Panc1 (cell line): ENCODE measurements around the gene FAM193A. TPM values are rescaled to one million over a fixed set of nuclear protein-coding genes. Genes with fewer than 3 reads are reported as not detected.
"Not testable (repeated sequence)": the region's sequence is repeated elsewhere in the genome, so short reads cannot be mapped to it uniquely, and the experiment has no call there.

ENCODE experiments used
- ATAC-seq: fragments of 200-7000 bp; cut with Tn5 transposase; 2 replicates; pipeline ENCODE4 v1.9.1; 2020; ENCODE audit warnings: mild to moderate bottlenecking, moderate library complexity
- BruUV-seq: library from RNA; stranded (reverse); fragments of 400-500 nt; replicated peaks from 2 replicates; lab custom pipeline; 2021; lab: Mats Ljungman, UMichigan
- CTCF ChIA-PET: fragments of 300-600 bp; sonication (Branson Sonifier 250); formaldehyde crosslinking; loops from one replicate; lab custom pipeline; 2022; ENCODE audit warnings: antibody characterized with exemption; lab: Charles Lee
- POLR2A ChIA-PET: fragments of 300-600 bp; sonication (Branson Sonifier 250); formaldehyde crosslinking; loops from one replicate; lab custom pipeline; 2022; ENCODE audit warnings: antibody characterized with exemption; lab: Charles Lee
- DNase-seq: peaks from one replicate; pipeline ENCODE4 v3.0.0-alpha.2; 2010; ENCODE audit warnings: low read depth, low spot score
- H3K27ac ChIP-seq: 2 replicates; pipeline ENCODE4 v1.5.1; 2011; ENCODE audit warnings: mild to moderate bottlenecking, low read length, inconsistent platforms
- H3K27me3 ChIP-seq: fragments of 200-500 bp; sonication (Bioruptor generic); 2 replicates; pipeline ENCODE4 v1.6.0; 2014; ENCODE audit warnings: low read length, inconsistent platforms; ENCODE audit not compliant: control insufficient read depth, insufficient read depth
- H3K36me3 ChIP-seq: fragments of 200-500 bp; sonication (Bioruptor generic); 2 replicates; pipeline ENCODE4 v1.5.1; 2014; ENCODE audit warnings: inconsistent platforms, mild to moderate bottlenecking, low read length, moderate library complexity; ENCODE audit not compliant: control insufficient read depth, insufficient read depth
- H3K4me1 ChIP-seq: 2 replicates; pipeline ENCODE4 v1.5.1; 2011; ENCODE audit warnings: inconsistent platforms, mild to moderate bottlenecking, low read length, moderate library complexity; ENCODE audit not compliant: control insufficient read depth, insufficient read depth
- H3K4me3 ChIP-seq, 2 experiments: 2 replicates each; pipeline ENCODE4 v1.5.1; 2011 to 2012; ENCODE audit warnings: low read depth in 2 of 2, low read length in 2 of 2, mild to moderate bottlenecking in 2 of 2, inconsistent platforms in 1 of 2, moderate library complexity in 1 of 2
- H3K9me3 ChIP-seq: fragments of 200-500 bp; sonication (Bioruptor generic); 2 replicates; pipeline ENCODE4 v1.5.1; 2014; ENCODE audit warnings: low read depth, mild to moderate bottlenecking, inconsistent platforms, low read length, moderate library complexity; ENCODE audit not compliant: control insufficient read depth, insufficient read depth
- POLR2AphosphoS5 ChIP-seq: IDR thresholded peaks from 2 replicates; pipeline ENCODE4 v1.6.1; 2012; ENCODE audit warnings: mild to moderate bottlenecking, low read depth, low read length, moderate library complexity
- SIN3A ChIP-seq: IDR thresholded peaks from 2 replicates; pipeline ENCODE4 v1.6.1; 2012; ENCODE audit warnings: low read depth, mild to moderate bottlenecking, low read length, moderate library complexity, borderline replicate concordance; ENCODE audit not compliant: insufficient read depth
- TCF7L2 ChIP-seq: IDR thresholded peaks from 2 replicates; pipeline ENCODE4 v1.6.1; 2011; ENCODE audit warnings: mild to moderate bottlenecking, low read depth, low read length, inconsistent platforms
- in situ Hi-C: cut with HindIII; loops from 2 replicates; pipeline ENCODE4 v1.10.0; 2016; ENCODE audit warnings: low sequenced_read_pairs, low pct_unique_long_range_greater_than_20kb
- intact Hi-C: fragments of 100-400 bp; cut with micrococcal nuclease; formaldehyde crosslinking; loops from one replicate; pipeline ENCODE4 v1.10.0; 2022; ENCODE audit not compliant: unreplicated experiment
- total RNA-seq: library from RNA; stranded (reverse); gene quantifications from one replicate; pipeline ENCODE4 v1.2.1, GENCODE V29; 2021; ENCODE audit not compliant: unreplicated experiment
- TF ChIP-seq, protein P1 (sequence below): fragments of 450-650 bp; IDR thresholded peaks from 2 replicates; pipeline ENCODE4 v1.5.1; 2017; ENCODE audit warnings: mild to moderate bottlenecking
- TF ChIP-seq, protein P2 (sequence below), 2 experiments: IDR thresholded peaks; 2 replicates each; pipeline ENCODE4 v1.6.1; 2011 to 2012; ENCODE audit warnings: low read depth in 2 of 2, control low read depth in 1 of 2, low read length in 1 of 2, mild to moderate bottlenecking in 1 of 2, moderate library complexity in 1 of 2; ENCODE audit not compliant: insufficient read depth in 1 of 2

The FAM193A gene
- total RNA-seq, 1 experiment from 2014 or later = 25.7 TPM

DNA sequence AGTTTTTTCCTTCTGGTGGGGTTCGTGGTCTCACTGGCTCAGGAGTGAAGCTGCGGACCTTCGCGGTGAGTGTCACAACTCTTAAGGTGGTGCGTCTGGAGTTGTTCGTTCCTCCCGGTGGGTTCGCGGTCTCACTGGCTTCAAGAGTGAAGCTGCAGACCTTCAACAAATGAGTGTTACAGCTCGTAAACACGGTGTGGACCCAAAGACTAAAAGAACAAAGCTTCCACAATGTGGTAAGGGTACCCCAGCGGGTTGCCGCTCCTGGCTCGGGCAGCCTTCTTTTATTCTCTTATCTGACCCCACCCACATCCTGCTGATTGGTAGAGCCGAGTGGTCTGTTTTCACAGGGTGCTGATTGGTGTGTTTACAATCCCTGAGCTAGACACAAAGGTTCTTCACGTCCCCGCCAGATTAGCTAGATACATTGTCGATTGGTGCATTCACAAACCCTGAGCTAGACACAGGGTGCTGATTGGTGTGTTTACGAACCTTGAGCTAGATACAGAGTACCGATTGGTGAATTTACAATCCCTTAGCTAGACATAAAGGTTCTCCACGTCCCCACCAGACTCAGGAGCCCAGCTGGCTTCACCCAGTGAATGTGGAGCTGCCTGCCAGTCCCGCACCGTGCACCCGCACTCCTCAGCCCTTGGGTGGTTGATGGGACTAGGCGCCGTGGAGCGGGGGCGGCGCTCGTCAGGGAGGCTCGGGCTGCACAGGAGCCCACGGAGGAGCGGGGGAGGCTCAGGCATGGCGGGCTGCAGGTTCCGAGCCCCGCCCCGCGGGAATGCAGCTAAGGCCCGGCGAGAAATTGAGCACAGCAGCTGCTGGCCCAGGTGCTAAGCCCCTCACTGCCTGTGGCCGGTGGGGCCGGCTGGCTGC, 226.3 kb downstream of the FAM193A start:
- in situ Hi-C loops, H3K36me3 ChIP-seq, H3K9me3 ChIP-seq, H3K27me3 ChIP-seq, POLR2A ChIA-PET, ATAC-seq, CTCF ChIA-PET, H3K27ac ChIP-seq, H3K4me3 ChIP-seq, BruUV-seq, DNase-seq, H3K4me1 ChIP-seq: not testable (repeated sequence)
- intact Hi-C loops = loop anchor here (10.0 kb wide), 1 partner anchor 172 kb away; no protein-coding TSS in a partner anchor

DNA sequence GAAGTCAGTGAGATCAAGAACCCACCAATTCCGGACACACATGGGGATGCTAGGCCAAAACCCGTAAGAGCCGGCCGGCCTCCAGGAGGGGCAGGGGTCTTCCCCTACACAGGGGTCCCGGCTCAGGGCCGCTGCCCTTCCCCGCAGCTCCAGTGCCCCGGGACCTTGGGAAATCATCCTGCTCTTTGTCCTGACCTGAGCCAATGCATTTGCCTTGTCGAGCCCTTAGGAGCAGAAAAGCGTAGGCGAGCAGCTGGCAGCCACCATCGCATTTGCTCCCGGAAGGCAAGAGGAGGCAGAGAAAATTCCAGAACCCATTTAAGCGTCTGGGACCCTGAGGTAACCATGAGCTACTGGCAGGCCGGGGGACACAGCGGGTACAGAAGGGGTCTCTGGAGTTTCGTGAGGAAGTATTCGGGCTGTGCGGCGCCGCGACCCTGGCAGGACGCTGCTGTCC, 227.1 kb downstream of the FAM193A start:
- TF ChIP-seq, protein P1, sequence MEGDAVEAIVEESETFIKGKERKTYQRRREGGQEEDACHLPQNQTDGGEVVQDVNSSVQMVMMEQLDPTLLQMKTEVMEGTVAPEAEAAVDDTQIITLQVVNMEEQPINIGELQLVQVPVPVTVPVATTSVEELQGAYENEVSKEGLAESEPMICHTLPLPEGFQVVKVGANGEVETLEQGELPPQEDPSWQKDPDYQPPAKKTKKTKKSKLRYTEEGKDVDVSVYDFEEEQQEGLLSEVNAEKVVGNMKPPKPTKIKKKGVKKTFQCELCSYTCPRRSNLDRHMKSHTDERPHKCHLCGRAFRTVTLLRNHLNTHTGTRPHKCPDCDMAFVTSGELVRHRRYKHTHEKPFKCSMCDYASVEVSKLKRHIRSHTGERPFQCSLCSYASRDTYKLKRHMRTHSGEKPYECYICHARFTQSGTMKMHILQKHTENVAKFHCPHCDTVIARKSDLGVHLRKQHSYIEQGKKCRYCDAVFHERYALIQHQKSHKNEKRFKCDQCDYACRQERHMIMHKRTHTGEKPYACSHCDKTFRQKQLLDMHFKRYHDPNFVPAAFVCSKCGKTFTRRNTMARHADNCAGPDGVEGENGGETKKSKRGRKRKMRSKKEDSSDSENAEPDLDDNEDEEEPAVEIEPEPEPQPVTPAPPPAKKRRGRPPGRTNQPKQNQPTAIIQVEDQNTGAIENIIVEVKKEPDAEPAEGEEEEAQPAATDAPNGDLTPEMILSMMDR = no peak
- no peak for TF ChIP-seq TCF7L2
- TF ChIP-seq POLR2AphosphoS5 = no peak
- TF ChIP-seq, protein P2, sequence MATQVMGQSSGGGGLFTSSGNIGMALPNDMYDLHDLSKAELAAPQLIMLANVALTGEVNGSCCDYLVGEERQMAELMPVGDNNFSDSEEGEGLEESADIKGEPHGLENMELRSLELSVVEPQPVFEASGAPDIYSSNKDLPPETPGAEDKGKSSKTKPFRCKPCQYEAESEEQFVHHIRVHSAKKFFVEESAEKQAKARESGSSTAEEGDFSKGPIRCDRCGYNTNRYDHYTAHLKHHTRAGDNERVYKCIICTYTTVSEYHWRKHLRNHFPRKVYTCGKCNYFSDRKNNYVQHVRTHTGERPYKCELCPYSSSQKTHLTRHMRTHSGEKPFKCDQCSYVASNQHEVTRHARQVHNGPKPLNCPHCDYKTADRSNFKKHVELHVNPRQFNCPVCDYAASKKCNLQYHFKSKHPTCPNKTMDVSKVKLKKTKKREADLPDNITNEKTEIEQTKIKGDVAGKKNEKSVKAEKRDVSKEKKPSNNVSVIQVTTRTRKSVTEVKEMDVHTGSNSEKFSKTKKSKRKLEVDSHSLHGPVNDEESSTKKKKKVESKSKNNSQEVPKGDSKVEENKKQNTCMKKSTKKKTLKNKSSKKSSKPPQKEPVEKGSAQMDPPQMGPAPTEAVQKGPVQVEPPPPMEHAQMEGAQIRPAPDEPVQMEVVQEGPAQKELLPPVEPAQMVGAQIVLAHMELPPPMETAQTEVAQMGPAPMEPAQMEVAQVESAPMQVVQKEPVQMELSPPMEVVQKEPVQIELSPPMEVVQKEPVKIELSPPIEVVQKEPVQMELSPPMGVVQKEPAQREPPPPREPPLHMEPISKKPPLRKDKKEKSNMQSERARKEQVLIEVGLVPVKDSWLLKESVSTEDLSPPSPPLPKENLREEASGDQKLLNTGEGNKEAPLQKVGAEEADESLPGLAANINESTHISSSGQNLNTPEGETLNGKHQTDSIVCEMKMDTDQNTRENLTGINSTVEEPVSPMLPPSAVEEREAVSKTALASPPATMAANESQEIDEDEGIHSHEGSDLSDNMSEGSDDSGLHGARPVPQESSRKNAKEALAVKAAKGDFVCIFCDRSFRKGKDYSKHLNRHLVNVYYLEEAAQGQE (IDR thresholded peaks at IDR 0.05; ENCODE audit: insufficient read depth in 1 of 2, low read depth in 2 of 2, low read length in 1 of 2) = no peak
- no peak for TF ChIP-seq SIN3A
- CTCF ChIA-PET = no interaction called here
- peak overlapping the region; percentile 48; the same call in 1 of the 2 replicates for H3K27ac ChIP-seq
- H3K9me3 ChIP-seq = no peaks in the 10 kb centered on the region
- peak overlapping the region; percentile 48 to 58 for H3K4me3 ChIP-seq
- ATAC-seq = peak; percentile 50
- BruUV-seq = no TSS peak
- POLR2A ChIA-PET = interaction anchor here (0.7 kb wide), 1 partner anchor 17 kb away, joined by 5 read pairs; no protein-coding TSS in a partner anchor
- no peak for DNase-seq
- H3K36me3 ChIP-seq = no peaks in the 10 kb centered on the region
- H3K4me1 ChIP-seq = no peaks in the 10 kb centered on the region
- H3K27me3 ChIP-seq = no peaks in the 10 kb centered on the region
- in situ Hi-C loops (no loop called here), intact Hi-C loops (loop anchor here (10.0 kb wide), 1 partner anchor 171 kb away; no protein-coding TSS in a partner anchor)
